Neural cell (in vitro differentiated cells): ENCODE data around the gene EPHA4.

Experiments
- CTCF ChIP-seq: fragments of 450-650 bp; IDR thresholded peaks from 2 replicates; pipeline ENCODE4 v1.5.1; 2014; ENCODE audit warnings: antibody characterized with exemption, mild to moderate bottlenecking, moderate library complexity; ENCODE audit not compliant: poor library complexity, severe bottlenecking
- EZH2 ChIP-seq: fragments of 200-600, 300-800 bp; shearing (Covaris generic), sonication (generic); IDR thresholded peaks from 2 replicates; pipeline ENCODE4 v1.6.1; 2014; ENCODE audit warnings: antibody characterized with exemption, low read length, borderline replicate concordance, mild to moderate bottlenecking; ENCODE audit not compliant: insufficient read depth, poor library complexity, severe bottlenecking
- MXI1 ChIP-seq: fragments of 450-650 bp; conservative IDR thresholded peaks from 2 replicates; pipeline ENCODE4 v1.6.1; 2014; ENCODE audit warnings: antibody characterized with exemption, mild to moderate bottlenecking; ENCODE audit not compliant: poor library complexity, severe bottlenecking
- RAD21 ChIP-seq: fragments of 450-650 bp; conservative IDR thresholded peaks from 2 replicates; pipeline ENCODE4 v1.6.1; 2014; ENCODE audit warnings: antibody characterized with exemption, mild to moderate bottlenecking, moderate library complexity
- REST ChIP-seq: IDR thresholded peaks from 2 replicates; pipeline ENCODE4 v1.6.1; 2012; ENCODE audit warnings: borderline replicate concordance
- TAF1 ChIP-seq: IDR thresholded peaks from 2 replicates; pipeline ENCODE4 v1.6.1; 2012; ENCODE audit warnings: low read depth

- TF ChIP-seq MXI1 = no peak
- TF ChIP-seq EZH2 = no peak
- no peak for TF ChIP-seq CTCF
- no peak for TF ChIP-seq TAF1
- TF ChIP-seq RAD21 = no peak
- no peak for TF ChIP-seq REST
Measured at GRCh38 chr2:221370076-221370856, 201.8 kb downstream of the EPHA4 start.
